H1 (cell line): ENCODE data around the gene RNF224. TPM values are rescaled to one million over a fixed set of nuclear protein-coding genes. Genes with fewer than 3 reads are reported as not detected.

Source experiments
- ASH2L ChIP-seq: fragments of 200-600, 300-600 bp; sonication (generic); IDR thresholded peaks from one replicate; pipeline ENCODE4 v1.7.1; 2017; ENCODE audit warnings: low read length
- GABPA ChIP-seq: IDR thresholded peaks from 2 replicates; pipeline ENCODE4 v1.6.1; 2011; ENCODE audit warnings: mild to moderate bottlenecking, low read length, moderate library complexity, borderline replicate concordance; ENCODE audit not compliant: insufficient read depth
- MAFK ChIP-seq: IDR thresholded peaks from 2 replicates; pipeline ENCODE4 v1.6.1; 2012; ENCODE audit warnings: low read depth, mild to moderate bottlenecking, improper control_type of control experiment, low read length
- PHF8 ChIP-seq: fragments of 200-600 bp; sonication (generic); conservative IDR thresholded peaks from 2 replicates; pipeline ENCODE4 v1.7.1; 2012; ENCODE audit warnings: low read depth, mild to moderate bottlenecking, inconsistent platforms, low read length, moderate library complexity
- SP4 ChIP-seq: IDR thresholded peaks from 2 replicates; pipeline ENCODE4 v1.6.1; 2012; ENCODE audit warnings: low read length, inconsistent platforms
- SUZ12 ChIP-seq: fragments of 200-600 bp; sonication (generic); IDR thresholded peaks from 2 replicates; pipeline ENCODE4 v1.6.1; 2012; ENCODE audit warnings: mild to moderate bottlenecking, inconsistent platforms, low read length, moderate library complexity, mixed read lengths
- TAF1 ChIP-seq: IDR thresholded peaks from 2 replicates; pipeline ENCODE4 v1.6.1; 2011; ENCODE audit warnings: mild to moderate bottlenecking, low read depth, low read length
- polyA plus RNA-seq, 7 experiments: library from polyadenylated mRNA; depleted of rRNA in 3 of 7; stranded (reverse) in 5 of 7; unstranded in 2 of 7; fragments of >200 nt in 5 of 7; fragments of 200-250 nt in 2 of 7; gene quantifications; 1 replicate in 5 of 7; 2 replicates in 1 of 7; 4 replicates in 1 of 7; pipeline versions ENCODE4 v1.2.1 to v1.2.3, GENCODE V29; 2011 to 2013; ENCODE audit warnings: missing spikeins in 2 of 7, mixed read lengths in 2 of 7
- total RNA-seq: library from RNA; stranded (reverse); fragmentation: NEBNext Ultra II Directional; extraction: Animal tissue kit (Norgen Biotek cat#: 25700); gene quantifications from 2 replicates; pipeline ENCODE4 v1.2.1, GENCODE V29; 2021
- TF ChIP-seq, protein P1 (sequence below): IDR thresholded peaks from 2 replicates; pipeline ENCODE4 v1.6.1; 2012; ENCODE audit warnings: low read length, inconsistent platforms

Gene RNF224
- total and polyA plus RNA-seq, 2 of the 8 experiments (the other 6 are each of a cell fraction or from before 2014, with no cell fraction given) = 0.24 TPM; not detected in 1

DNA sequence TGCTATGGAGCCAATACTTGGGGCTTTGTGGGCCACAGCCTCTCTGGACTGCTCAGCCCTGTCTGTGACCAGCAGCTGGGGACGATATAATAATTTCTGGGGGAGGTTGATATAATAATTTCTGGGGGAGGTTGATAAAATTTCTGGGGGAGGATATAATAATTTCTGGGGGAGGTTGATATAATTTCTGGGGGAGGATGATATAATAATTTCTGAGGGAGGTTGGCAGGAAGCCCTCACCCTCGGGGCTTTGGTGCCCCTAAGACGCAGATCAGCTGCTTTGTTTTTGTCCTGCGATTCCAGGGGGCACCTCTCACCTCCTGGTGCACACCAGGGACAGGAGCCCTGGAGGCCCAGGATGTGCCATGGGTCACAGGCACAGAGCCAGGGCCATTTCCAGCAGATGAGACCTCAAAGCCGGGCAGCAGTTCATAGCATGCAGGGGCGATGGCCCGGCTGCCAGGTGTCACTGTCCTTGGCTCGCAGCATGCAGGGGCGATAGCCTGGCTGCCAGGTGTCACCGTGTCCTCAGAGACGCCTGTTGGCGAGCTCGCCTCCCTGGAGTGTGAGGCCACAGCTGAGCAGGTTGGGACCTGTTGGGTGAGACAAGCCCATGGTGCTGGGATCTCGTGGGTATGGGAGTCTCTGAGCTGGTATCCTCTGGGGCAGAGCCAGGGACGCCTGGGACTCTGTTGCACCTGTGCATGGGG, 46.5 kb downstream of the RNF224 start (continued):
- TF ChIP-seq, protein P1, sequence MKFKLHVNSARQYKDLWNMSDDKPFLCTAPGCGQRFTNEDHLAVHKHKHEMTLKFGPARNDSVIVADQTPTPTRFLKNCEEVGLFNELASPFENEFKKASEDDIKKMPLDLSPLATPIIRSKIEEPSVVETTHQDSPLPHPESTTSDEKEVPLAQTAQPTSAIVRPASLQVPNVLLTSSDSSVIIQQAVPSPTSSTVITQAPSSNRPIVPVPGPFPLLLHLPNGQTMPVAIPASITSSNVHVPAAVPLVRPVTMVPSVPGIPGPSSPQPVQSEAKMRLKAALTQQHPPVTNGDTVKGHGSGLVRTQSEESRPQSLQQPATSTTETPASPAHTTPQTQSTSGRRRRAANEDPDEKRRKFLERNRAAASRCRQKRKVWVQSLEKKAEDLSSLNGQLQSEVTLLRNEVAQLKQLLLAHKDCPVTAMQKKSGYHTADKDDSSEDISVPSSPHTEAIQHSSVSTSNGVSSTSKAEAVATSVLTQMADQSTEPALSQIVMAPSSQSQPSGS = no peak
- TF ChIP-seq SP4 = no peak
- TF ChIP-seq TAF1 = no peak
- TF ChIP-seq ASH2L = no peak
- no peak for TF ChIP-seq GABPA
- no peak for TF ChIP-seq SUZ12
- no peak for TF ChIP-seq MAFK
- no peak for TF ChIP-seq PHF8
- TF ChIP-seq, all 59 proteins: peak for 0
